KBM-7 (cell line): ENCODE measurements around the gene ZNF829.

Experiments used
- DNase-seq: peaks from one replicate; pipeline ENCODE4 v3.0.0-alpha.2; 2015
- in situ Hi-C: fragments of 300-500 bp; cut with MboI; formaldehyde crosslinking; loops from 2 replicates; pipeline ENCODE4 v1.14.3; 2020; ENCODE audit warnings: low sequenced_read_pairs, low pct_unique_long_range_greater_than_20kb, mixed read lengths

Gene ZNF829

GRCh38 chr19:36838784-36839324, 77.2 kb downstream of the ZNF829 start:
- in situ Hi-C loops, result no loop called here
- no peak for DNase-seq
